ENCODE results near the gene PIGBOS1. TPM values are rescaled to one million over a fixed set of nuclear protein-coding genes. Genes with fewer than 3 reads are reported as not detected.

The PIGBOS1 gene
- total and polyA plus RNA-seq, 9 of the 15 experiments (the other 6 are each of a cell fraction or from before 2014, with no cell fraction given): 25.2 to 76.2 (median 46.0) TPM

GRCh38 chr15:55282284-55282833 lies 36.6 kb downstream of the PIGBOS1 start (continued):
- TF ChIP-seq ZNF778 (CRISPR knock-in tag; IDR thresholded peaks at IDR 0.05): no peak
- peak; percentile 2; the same call in 1 of the 2 replicates for TF ChIP-seq MBD2 (IDR thresholded peaks at IDR 0.05; ENCODE audit: borderline replicate concordance, low read depth)
- TF ChIP-seq ELF2 (CRISPR knock-in tag; IDR thresholded peaks at IDR 0.05): no peak
- no peak for TF ChIP-seq KLF10 (CRISPR knock-in tag; IDR thresholded peaks at IDR 0.05)
- TF ChIP-seq ZC3H4 (CRISPR knock-in tag; IDR thresholded peaks at IDR 0.05; ENCODE audit: borderline replicate concordance): no peak
- no peak for TF ChIP-seq BRCA1 (IDR thresholded peaks at IDR 0.05)
- TF ChIP-seq BRCA1 (CRISPR knock-in tag; IDR thresholded peaks at IDR 0.05): no peak
- TF ChIP-seq POLR2H (tag; IDR thresholded peaks at IDR 0.05; ENCODE audit: low read depth): no peak
- TF ChIP-seq ZNF584 (CRISPR knock-in tag; IDR thresholded peaks at IDR 0.05; ENCODE audit: low read depth): no peak
- no peak for TF ChIP-seq ZNF232 (CRISPR knock-in tag; IDR thresholded peaks at IDR 0.05)
- no peak; the same call in 1 of the 2 replicates for TF ChIP-seq ZBTB2 (IDR thresholded peaks at IDR 0.05)
- TF ChIP-seq TSC22D4 (tag; IDR thresholded peaks at IDR 0.05): no peak
- TF ChIP-seq TBP (optimal IDR thresholded peaks at IDR 0.05; ENCODE audit: low read depth, low read length): no peak
- TF ChIP-seq STAT5B (CRISPR knock-in tag; IDR thresholded peaks at IDR 0.05): no peak
- TF ChIP-seq TAF15 (IDR thresholded peaks at IDR 0.05; ENCODE audit: low read depth, low read length): no peak
- TF ChIP-seq ZBTB5 (IDR thresholded peaks at IDR 0.05): no peak
- TF ChIP-seq OTX1 (CRISPR knock-in tag; IDR thresholded peaks at IDR 0.05): no peak
- no peak for TF ChIP-seq PATZ1 (CRISPR knock-in tag; IDR thresholded peaks at IDR 0.05; ENCODE audit: borderline replicate concordance)
- TF ChIP-seq ZNF41 (CRISPR knock-in tag; conservative IDR thresholded peaks at IDR 0.05): no peak
- no peak for TF ChIP-seq KHSRP (IDR thresholded peaks at IDR 0.05)
- no peak for TF ChIP-seq MBD1 (CRISPR knock-in tag; IDR thresholded peaks at IDR 0.05)
- TF ChIP-seq TFAM (CRISPR knock-in tag; conservative IDR thresholded peaks at IDR 0.05): no peak
- TF ChIP-seq ATF1 (CRISPR knock-in tag; IDR thresholded peaks at IDR 0.05): no peak
- TF ChIP-seq ATF1 (tag; IDR thresholded peaks at IDR 0.05): 0 out of 2 replicates have a peak, but pooled peaks have one; percentile 37
- TF ChIP-seq ZNF668 (CRISPR knock-in tag; IDR thresholded peaks at IDR 0.05): no peak
